Astrocyte of the spinal cord (primary cell): ENCODE results near the gene UTS2.

Experiments used
- DNase-seq: peaks from one replicate; pipeline ENCODE4 v3.0.0; 2011; ENCODE audit warnings: low read depth, low spot score
- H3K4me3 ChIP-seq: 2 replicates; pipeline ENCODE4 v1.5.1; 2011; ENCODE audit warnings: low read depth, mild to moderate bottlenecking, low read length, moderate library complexity
- in situ Hi-C: cut with HindIII; loops from 2 replicates; pipeline ENCODE4 v1.10.0; 2017; ENCODE audit warnings: low sequenced_read_pairs
- TF ChIP-seq, protein P1 (sequence below): IDR thresholded peaks from 2 replicates; pipeline ENCODE4 v1.5.1; 2012; ENCODE audit warnings: low read depth, mild to moderate bottlenecking, low read length, inconsistent platforms

The UTS2 gene

DNA sequence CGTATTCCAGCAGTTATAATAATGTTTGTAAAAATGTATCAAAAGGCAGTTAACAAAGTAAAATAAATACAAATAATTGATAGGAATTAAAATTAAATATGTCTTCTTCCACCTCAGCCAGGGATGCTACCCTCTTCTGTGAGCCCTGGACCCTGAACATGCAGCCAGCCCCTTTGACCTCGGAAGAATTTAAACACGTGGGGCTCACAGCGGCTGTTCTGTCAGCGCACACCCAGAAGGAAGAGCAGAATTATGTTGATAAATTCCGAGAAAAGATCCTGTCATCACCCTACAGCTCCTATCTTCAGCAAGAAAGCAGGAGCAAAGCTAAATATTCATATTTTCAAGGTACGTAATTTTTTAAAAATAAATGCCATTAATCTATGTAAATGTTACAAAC lies 26.5 kb downstream of the UTS2 start:
- TF ChIP-seq, protein P1, sequence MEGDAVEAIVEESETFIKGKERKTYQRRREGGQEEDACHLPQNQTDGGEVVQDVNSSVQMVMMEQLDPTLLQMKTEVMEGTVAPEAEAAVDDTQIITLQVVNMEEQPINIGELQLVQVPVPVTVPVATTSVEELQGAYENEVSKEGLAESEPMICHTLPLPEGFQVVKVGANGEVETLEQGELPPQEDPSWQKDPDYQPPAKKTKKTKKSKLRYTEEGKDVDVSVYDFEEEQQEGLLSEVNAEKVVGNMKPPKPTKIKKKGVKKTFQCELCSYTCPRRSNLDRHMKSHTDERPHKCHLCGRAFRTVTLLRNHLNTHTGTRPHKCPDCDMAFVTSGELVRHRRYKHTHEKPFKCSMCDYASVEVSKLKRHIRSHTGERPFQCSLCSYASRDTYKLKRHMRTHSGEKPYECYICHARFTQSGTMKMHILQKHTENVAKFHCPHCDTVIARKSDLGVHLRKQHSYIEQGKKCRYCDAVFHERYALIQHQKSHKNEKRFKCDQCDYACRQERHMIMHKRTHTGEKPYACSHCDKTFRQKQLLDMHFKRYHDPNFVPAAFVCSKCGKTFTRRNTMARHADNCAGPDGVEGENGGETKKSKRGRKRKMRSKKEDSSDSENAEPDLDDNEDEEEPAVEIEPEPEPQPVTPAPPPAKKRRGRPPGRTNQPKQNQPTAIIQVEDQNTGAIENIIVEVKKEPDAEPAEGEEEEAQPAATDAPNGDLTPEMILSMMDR, result no peak
- no peak overlapping the region for H3K4me3 ChIP-seq
- DNase-seq, result no peak
- in situ Hi-C loops, result no loop called here

DNA sequence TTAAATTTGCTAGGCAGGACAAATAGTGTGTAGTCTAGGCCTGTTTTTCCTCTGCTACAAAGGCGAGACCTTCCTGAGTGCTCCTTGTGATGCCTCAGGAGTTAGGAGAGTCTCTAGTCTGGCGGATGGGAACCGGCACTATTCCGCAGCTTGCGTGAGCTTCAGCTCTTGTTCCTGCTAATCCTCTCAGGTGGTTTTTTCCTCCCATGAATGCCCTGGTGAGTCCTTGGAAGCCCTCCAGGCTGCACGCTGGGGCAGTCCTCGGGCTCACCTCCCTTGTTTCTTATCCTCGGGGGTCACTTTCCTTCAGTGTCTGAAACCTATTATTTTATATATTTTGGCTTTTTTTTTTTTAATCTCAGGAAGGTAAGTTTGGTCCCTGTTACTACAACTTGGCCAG lies 28.2 kb downstream of the UTS2 start:
- in situ Hi-C loops, result no loop called here
- H3K4me3 ChIP-seq, result no peak overlapping the region
- no peak for DNase-seq
- TF ChIP-seq, protein P1, result no peak

DNA sequence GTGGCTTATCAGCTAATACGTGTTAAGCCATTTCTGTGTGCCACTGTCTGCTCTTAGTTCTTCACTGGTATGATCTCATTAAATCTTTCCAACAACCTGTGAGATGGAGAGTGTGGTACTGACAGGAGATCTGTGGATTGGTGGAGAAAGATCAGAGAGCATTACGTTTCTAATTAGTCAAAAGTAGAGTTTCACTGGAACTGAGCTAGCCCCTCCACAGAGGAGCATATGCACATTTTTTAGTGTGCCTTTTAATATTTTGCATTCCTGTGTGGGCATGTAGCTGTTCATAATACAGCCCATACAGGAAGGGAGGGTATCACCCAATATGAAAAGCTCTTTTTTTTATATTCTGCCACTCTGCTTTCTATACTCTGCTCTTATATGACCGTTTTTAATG lies 31.6 kb downstream of the UTS2 start:
- TF ChIP-seq, protein P1, result no peak
- DNase-seq, result no peak
- in situ Hi-C loops, result no loop called here
- H3K4me3 ChIP-seq, result no peak overlapping the region

DNA sequence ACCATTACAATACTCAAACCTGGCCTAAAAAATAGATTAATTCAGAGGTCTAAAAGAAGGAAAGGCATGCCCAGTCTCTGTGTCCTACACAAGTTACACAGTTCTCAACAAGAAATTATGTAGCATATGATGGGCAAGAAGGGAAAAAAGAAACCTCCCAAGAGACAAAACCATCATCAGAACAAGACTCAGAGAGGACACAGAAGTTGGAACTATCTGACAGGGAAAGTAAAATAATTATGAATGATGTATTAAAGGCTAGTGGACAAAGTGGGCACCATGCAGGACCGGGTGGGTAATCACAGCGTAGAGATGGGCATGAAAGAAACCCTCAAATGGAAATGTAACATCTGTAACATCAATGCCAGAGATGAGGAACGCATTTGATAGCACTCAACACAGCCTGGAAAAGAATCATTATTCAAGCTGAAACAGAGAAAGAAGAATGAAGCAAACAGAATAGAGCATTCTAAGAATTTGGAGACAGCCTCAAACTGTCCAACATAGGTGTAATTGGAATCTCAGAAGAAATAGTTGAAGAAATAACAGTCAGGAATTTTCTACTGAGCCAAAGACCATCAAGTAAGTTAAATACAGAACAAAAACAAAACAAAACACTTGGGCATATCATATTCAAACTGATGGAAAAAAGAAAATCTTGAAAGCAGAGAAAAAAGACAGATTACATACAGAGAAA lies 39.0 kb downstream of the UTS2 start:
- no peak for DNase-seq
- in situ Hi-C loops, result no loop called here
- H3K4me3 ChIP-seq, result no peak overlapping the region
- TF ChIP-seq, protein P1, result no peak

- TF ChIP-seq, protein P1, result no peak
- no peak for DNase-seq
- no peak overlapping the region for H3K4me3 ChIP-seq
- in situ Hi-C loops, result no loop called here
Observed at GRCh38 chr1:7811476-7811875, 41.4 kb downstream of the UTS2 start.

GRCh38 chr1:7810395-7810794 lies 42.5 kb downstream of the UTS2 start:
- H3K4me3 ChIP-seq, result no peak overlapping the region
- TF ChIP-seq, protein P1, result no peak
- peak; percentile 90 for DNase-seq
- in situ Hi-C loops, result no loop called here
